HG03097 (cell line): ENCODE measurements around the gene MAGEA9.
A peak's percentile ranks its signal among the peaks of the same experiment; 100 is the strongest.
"Not testable (repeated sequence)": the region's sequence is repeated elsewhere in the genome, so short reads cannot be mapped to it uniquely, and the experiment has no call there.

Experiments
- ATAC-seq: cut with Tn5 transposase; IDR thresholded peaks from one replicate; pipeline ENCODE4 v1.9.1; 2021; ENCODE audit not compliant: unreplicated experiment, low FRiP score

MAGEA9 gene, protein sequence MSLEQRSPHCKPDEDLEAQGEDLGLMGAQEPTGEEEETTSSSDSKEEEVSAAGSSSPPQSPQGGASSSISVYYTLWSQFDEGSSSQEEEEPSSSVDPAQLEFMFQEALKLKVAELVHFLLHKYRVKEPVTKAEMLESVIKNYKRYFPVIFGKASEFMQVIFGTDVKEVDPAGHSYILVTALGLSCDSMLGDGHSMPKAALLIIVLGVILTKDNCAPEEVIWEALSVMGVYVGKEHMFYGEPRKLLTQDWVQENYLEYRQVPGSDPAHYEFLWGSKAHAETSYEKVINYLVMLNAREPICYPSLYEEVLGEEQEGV

DNA sequence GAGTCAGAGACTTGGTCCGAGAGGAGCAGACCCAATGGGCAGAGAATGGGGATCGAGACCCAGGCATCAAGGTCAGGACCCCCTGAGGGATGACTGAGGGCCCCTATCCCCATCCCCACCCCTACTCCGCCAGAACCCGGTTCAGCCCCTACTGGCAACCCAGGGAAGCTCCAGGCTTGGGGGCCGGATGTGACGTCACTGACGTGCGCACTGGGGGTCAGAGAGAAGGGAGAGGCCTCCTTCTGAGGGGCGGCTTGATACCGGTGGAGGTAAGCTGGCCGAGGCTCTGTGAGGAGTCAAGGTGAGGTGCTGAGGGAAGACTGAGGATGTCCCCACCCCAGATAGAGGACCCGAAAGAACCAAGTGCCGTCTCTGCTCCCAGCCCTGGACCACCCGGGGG, at the start of gene MAGEA9:
Gene MAGEA9 (plus strand): TSS at position 204 of the 400 bp plus-strand sequence. CDS start 4,281 bp downstream, outside the sequence.
- not testable (repeated sequence) for ATAC-seq

DNA sequence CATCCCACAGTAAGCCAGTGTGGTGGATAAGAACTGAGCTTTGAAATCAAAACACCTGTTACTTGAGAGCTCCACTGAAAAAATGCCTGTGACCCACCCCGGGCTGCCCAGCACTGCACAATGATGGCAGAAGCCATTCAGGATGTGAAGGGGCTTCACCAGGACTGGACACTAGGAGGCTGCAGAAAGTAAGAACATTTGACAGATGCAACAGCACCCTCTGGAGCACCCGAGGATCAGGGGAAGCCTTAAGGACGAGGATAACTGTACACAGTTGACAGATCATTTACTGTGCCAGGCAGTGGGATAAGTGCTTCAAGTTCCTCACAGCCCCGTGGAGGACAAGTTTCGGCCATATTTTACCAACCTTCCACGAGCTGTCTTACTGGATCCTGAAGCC, 39.5 kb upstream of the MAGEA9 start:
- not testable (repeated sequence) for ATAC-seq

DNA sequence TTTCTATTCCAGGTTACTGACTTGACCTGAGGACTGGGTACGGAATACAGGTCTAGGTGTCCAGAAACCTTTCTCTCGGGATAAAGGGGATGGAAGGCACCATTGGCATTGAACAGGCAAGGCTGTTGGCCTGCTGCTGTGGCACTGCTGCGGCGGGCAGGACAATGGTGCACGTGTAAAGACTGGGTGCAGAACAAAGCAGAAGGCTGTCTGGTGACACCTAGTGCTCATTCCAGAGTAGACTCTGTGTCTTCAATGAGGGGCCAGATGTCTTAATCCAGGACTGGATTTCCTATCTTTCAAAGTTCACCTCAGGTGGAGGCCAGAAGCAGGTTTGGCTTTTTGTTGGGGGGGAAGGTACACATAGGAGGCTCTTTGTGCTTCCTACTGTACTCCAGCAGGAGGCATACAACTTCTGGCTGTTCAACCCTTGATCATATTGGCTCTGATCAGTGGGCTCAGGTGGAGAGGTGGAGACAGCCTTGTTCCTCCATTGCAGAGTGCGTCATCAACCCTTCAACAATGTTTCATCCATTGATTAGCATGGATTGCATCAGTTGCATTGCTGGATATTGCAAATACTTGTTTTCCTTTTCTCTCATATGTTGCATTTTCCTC, 35.2 kb upstream of the MAGEA9 start:
- ATAC-seq = not testable (repeated sequence)

DNA sequence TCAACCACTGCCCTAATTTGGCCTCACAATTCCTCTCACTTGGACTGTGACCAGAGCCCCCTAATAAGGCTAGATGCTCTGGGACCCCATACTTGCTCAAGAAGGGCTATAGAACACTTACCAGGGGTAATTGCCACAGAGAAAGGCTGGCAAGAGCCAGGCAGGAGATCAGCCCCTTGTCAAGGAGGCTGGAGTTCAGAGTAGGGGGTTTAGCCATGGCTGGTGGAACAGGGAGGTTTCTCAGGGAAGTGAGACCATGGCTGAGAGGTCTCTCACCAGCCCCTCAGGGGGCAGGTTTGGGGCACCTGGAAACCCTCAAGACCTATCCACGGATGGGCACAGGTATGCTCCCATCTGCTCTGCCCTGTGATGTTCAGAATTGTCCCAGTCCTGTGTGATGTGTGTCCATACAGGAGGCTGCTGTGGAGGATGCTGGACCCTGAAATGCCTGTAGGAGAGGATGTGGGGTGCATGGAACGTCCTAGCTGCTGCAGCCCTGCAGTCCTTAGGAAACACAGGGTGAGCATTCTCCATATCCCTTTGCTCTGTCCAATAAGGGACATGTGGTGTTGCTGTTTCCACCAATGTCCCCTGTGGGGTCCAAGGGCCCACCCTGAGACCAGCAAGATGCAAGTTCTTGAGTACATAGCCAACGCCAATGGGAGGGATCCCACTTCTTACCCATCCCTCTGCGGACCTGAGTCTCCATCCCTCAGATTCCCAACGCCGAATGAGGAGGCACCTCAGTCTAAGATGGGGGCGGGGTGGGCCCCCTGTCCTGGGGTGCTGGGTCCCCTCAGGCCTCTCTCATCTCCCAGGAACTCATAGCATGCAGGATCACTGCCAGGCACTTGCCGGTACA, 24.3 kb upstream of the MAGEA9 start:
- no peak for ATAC-seq

DNA sequence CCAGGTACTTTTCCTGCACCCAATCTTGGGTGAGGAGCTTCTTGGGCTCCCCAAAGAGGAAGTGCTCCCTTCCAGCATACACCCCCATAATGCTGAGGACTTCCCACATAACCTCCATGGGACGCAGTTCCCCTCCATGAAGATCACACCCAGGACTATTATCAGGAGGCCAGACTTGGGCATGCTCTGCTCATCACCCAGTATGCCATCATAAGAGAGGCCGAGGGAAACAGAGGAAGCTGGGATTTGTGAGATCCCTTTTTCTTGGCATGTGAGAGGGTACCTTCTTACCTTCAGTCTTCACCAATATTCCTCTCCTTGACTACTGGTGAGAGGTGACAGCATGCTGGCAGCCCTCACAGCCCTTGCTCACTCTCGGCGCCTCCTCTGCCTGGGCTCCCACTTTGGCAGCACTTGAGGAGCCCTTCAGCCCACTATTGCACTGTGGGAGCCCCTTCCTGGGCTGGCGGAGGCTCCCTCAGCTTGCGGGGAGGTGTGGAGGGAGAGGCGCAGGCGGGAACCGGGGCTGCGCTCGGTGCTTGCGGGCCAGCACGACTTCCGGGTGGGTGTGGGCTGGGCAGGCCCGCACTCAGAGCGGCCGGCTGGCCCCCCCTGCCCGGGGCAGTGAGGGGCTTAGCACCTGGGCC, 23.5 kb upstream of the MAGEA9 start:
- no peak for ATAC-seq

DNA sequence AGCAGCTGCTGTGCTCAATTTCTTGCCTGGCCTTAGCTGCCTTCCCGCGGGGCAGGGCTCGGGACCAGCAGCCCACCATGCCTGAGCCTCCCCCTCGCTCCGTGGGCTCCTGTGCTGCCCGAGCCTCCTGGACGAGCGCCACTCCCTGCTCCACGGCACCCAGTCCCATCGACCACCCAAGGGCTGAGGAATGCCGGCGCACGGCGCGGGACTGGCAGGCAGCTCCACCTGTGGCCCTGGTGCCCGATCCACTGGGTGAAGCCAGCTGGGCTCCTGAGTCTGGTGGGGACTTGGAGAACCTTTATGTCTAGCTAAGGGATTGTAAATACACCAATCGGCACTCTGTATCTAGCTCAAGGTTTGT, 23.0 kb upstream of the MAGEA9 start:
- ATAC-seq = not testable (repeated sequence)

DNA sequence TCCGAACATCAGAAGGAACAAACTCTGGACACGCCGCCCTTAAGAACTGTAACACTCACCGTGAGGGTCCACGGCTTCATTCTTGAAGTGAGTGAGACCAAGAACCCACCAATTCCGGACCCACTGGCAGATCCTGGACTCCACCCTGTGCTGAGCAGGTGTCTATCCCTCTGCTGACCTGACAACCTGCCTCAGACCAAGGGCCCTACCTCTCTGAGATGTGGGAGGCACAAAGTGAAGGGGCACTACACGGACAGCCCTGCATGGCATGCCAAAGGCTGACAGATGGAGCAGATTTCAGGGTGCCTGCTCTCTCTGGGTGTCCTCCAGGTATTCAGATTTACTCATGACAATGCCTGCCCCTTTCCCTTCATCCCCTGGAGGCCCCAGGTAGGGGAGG, 21.9 kb upstream of the MAGEA9 start:
- no peak for ATAC-seq

DNA sequence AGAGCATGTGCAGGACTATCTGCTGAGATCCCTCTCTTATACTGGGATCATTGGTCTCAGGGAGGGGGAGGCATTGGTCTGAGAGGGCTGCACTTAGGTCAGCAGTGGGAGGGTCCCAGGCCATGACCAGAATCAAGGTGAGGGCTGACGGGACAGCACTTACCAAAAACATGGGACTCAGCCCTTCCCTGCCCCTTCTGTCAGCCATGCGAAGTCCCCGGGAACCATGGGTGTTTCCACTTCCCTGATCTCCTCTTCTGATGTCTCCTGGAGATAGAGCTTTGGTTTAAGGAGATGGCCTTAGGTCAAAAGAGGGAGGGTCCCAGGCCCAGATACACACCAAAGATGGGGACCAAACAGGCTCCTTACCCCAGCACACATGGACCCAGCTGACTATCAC, 20.8 kb upstream of the MAGEA9 start:
- no peak for ATAC-seq

DNA sequence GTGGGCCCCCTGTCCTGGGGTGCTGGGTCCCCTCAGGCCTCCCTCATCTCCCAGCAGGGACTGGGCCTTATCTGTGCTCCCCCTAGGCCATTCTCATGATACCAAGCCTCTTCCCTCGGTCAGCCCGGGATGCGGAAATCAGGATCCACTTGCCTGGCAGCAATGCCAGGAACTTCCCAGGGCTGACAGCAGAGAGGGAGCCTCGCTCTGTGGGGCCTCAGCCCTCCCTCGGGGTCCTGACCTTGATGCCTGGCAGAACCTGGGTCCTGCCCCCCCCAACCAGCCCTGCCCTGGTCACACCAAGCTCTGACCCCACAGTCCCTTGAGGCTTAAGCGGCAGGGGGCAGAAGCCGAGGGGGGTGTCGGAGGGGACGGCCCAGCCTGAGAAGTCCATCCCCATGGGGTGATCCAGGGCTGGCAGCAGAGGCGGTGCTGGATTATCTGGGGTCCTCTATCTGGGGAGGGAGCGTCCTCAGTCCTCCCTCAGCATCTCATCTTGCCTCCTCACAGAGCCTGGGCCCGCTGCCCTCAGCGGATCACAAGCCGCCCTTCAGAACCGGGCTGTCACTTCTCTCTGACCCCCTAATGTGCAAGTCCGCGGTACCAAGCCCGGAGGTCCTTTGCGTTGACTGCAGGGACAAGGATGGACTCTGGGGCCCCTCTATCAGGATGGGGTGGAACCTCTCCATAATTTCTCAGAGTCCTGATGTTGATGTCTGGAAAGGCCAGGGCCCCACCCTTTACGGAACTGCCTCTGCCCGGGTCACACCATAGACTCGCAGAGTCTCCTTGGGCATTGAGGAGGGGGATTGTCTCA, 19.7 kb upstream of the MAGEA9 start:
- not testable (repeated sequence) for ATAC-seq

DNA sequence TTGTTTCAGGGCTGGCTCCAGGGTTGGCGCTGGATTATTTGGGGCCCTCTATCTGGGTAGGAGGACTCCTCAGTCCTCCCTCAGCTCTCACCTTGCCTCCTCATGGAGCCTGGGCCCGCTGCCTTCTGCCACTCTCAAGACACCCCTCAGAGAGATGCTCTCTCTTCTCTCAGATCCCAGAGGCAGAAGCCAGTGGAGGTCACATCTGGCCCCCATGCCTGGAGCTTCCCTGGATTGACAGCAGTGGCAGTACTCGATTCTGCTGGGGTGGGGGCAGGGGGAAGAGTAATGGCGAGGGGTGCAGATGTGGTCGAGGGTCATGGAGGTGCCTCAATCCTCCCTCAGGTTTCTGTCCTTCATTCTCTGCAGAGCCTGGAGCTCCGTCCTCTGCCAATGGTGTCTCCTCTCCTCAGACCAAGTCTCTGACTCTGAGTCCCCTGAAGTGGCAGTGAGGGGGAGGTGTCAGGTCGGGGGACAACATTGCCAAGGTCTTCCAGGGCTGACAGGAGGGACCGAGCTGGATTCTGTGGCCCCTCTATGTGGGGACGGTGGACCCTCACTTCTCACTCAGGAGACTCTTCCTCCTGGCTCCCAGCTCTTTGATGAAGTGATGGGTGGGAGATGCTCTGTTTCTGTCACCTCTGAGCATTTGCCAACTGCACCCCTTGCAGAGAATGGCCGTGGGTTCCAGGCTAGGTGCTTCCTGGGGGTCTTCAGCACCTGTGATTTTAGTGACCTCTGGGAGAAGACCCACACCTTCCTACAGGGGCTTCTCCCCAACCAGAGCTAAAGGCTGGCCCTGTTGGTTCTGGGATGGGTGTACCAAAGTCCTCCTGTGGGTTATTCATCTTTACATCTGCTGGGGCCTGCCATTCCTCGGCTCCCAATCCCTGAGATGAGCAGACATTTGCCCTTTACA, 18.8 kb upstream of the MAGEA9 start:
- no peak for ATAC-seq

DNA sequence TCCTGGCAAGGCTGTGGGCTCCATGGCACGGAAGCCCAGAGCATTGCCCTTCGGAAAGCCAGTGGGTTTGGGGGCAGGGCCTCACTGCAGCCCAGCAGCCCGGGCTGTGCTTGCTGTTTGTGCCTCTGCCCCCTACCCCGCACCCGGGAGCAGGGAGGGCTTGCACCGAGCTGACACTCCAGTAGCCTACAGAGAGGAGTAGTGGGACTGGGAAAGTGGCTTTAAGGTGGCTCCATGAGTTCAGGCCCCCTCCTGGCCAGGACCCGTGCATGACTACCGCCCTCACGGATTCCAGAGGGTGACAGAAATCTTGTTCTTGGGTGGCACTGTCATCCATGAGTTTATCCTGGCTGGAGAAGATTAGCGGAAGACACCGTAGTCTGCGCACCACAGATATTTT, 11.4 kb upstream of the MAGEA9 start:
- ATAC-seq = not testable (repeated sequence)

DNA sequence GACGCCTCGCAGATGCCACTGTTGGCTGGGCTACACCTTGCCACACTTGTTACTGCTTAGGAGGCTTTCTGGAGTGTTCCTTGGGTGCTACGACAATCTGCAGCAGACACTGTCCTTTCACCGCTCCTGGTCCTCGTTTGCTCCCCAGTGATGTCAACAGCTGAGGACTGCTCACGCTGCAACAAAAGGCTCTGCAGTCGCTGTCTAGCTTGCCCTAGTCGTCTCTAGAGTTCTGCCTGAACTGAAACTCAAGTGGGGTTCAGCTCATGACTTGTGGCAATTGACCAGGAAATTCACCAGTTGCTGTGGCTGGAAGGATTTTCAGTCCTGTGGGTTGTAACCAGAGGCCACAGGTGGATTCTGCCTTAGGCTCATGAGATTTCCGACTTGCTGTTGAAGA, 8.7 kb upstream of the MAGEA9 start:
- not testable (repeated sequence) for ATAC-seq

DNA sequence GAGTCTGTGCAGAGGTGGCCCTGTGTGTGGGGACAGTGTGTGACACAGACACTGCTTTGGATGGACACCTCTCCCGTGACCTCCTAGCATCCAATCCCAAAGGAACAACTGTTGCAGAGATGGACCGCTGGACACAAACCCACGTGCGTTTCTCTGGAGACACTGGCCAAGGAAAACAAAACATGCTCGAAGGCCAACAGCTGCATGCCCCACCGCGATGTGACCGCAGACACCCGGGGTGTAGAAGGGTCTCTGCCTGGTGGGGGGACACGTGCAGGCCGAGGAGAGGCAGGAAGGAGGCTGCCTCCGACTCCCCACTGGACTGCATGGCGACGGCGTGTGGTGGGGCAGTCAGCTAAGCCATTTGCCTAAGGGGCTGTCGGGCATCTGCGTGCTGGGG, 8.0 kb upstream of the MAGEA9 start, which contains the start of gene HSFX1:
Gene HSFX1 (plus strand): TSS at position 301 of the 400 bp plus-strand sequence. CDS start 614 bp downstream, outside the sequence.
- ATAC-seq = not testable (repeated sequence)

DNA sequence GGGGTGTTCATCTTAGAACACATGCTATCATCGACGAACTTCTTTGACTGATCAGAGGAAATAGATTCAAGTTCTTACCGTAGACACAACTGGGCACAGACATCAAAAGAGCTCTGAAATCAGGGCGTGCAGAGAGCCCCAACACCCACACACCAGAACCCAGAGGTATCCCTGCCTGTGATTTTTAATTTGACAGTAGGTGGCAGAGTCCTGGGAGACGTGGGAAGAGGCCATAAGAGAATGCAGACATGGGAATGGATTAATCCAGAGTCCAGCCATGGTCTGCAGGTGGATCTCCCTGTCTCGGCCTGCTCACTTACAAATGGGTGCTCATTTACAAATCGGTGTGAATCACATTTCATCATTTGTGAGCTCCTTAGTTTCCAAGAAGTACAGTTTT, 3.7 kb upstream of the MAGEA9 start:
- not testable (repeated sequence) for ATAC-seq

DNA sequence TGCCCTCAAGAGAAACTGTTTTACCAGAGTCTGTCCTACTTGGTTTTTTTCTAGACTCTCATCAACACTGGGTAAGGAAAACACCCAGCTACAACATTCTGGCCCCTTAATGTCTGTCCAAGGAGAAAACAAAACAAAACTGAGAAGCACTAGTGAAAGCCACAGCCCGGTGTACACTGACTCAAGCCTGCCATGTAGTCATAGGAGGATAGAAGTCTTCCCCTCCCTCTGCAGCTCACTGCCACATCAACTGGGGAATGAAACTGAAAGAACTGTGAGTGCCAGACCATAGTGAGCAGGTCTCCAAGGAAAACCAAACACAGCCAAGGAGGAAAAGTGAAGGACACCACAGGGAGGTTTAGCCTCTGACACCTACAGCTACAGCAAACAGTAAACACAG, 13.8 kb downstream of the MAGEA9 start:
- peak; percentile 98 for ATAC-seq

DNA sequence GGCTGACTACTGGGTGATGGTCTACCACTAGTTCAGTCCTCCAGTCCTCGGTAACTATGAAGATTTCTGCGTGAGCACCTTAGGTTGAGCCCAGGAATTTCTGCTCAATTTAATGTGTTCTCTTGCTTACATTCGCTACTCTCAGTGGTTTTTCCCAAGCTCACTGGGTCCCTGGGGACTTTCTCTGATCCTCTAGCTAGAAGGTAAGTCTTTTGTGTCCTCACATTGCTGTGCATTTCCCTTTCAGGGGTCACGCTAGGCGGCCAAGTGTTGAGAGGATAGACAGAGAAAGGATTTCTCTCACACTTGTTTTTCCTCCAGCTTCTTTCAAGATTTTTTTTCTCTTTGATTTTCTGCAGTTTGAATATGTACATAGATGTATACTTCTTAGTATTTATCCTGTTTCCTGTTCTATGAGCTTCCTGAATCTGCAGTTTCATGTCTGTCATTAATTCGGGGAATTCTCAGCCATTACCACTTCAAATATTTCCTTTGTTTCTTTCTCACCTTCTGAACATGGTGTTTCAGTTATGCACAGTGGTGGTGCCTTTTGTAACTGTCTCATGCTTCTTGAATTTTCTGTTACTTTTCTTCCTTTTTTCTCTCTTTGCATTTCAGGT, 17.5 kb downstream of the MAGEA9 start:
- no peak for ATAC-seq

DNA sequence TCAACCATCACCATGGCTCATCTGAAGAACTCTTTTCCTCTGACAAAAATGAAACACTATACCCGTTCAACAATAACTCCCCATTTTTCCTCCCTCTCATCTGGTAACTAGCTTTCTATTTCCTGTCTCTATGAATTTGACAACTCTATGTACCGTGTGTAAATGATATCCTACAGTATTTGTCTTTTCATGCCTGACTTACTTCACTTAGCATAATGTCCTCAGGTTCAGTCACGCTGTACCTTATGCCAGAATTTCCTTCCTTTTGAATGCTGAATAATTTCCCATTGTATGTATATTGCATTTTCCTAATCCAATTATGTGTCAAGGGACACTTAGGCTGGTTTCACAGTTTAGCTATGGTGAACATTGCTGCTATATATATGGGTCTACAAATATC, 18.2 kb downstream of the MAGEA9 start:
- ATAC-seq = no peak

DNA sequence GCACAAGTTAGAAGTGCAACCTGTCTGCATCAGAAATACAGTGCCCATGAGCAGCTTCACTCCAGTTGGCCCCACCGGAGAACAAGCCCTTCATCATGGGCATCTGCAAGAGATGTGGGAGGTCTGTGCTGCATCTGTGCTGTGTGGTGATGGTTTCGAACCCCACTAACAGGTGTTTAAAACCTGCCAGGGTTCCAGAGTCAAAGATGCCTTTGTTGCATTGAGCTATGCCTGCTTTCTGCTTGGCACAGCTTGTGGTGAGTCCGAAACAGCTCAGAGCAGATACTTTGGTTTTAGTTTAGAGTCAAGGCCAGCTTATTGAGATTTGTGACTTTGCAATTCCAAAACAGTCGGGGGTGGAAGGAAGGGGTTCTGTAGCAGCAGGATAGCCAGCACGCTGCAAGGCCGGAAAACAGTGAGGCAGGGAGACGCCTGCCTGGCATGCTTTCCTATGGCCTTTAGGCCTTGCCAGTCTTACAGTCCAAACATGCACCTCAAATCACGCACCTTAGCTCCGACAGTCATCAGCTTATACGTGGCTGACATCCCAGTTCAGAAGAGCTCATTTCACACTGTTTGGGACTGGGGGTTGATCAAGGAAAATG, 21.8 kb downstream of the MAGEA9 start:
- no peak for ATAC-seq
